GM12878 (cell line): ENCODE measurements around the gene MXD4. TPM values are rescaled to one million over a fixed set of nuclear protein-coding genes. Genes with fewer than 3 reads are reported as not detected.

ENCODE experiments used
- ATAC-seq: fragments of 200-7000 bp; cut with Tn5 transposase; 3 replicates; pipeline ENCODE4 v1.9.1; 2020; ENCODE audit warnings: mild to moderate bottlenecking, moderate library complexity
- BruUV-seq: library from RNA; stranded (reverse); fragments of 400-500 nt; replicated peaks from 2 replicates; lab custom pipeline; 2021; lab: Mats Ljungman, UMichigan
- CTCF ChIA-PET: fragments of 300-600 bp; sonication (Branson Sonifier 250); formaldehyde crosslinking; extraction: SDS; loops from one replicate; lab custom pipeline; 2021; ENCODE audit warnings: inconsistent platforms; lab: Yijun Ruan, JAX
- POLR2A ChIA-PET: fragments of 350-600 bp; formaldehyde crosslinking; extraction: SDS; loops from one replicate; lab custom pipeline; 2021; ENCODE audit warnings: inconsistent platforms; lab: Charles Lee
- RAD21 ChIA-PET: fragments of 300-600 bp; sonication (Branson Sonifier 250); formaldehyde crosslinking; loops from one replicate; lab custom pipeline; 2023; ENCODE audit warnings: antibody characterized with exemption; ENCODE audit not compliant: unreplicated experiment; lab: Charles Lee
- SMC1A ChIA-PET: fragments of 300-600 bp; sonication (Branson Sonifier 250); formaldehyde crosslinking; loops from one replicate; lab custom pipeline; 2023; ENCODE audit not compliant: unreplicated experiment, uncharacterized antibody; lab: Charles Lee
- DNase-seq: peaks from one replicate; pipeline ENCODE4 v3.0.0-alpha.2; 2011; ENCODE audit warnings: low read depth, low spot score
- FAIRE-seq: peaks from 3 replicates; lab custom pipeline; 2011; peaks lifted over from hg19 to GRCh38; lab: Jason Lieb, UNC
- H2AFZ ChIP-seq: 2 replicates; pipeline ENCODE4 v1.6.0; 2011; ENCODE audit warnings: low read depth, low read length, control low read depth; ENCODE audit not compliant: control insufficient read depth
- H3K27ac ChIP-seq: 2 replicates; pipeline ENCODE4 v1.5.1; 2011; ENCODE audit warnings: control low read depth; ENCODE audit not compliant: control insufficient read depth, insufficient read depth
- H3K27me3 ChIP-seq, 2 experiments: replicated peaks in 1 of 2; 2 replicates each; pipeline versions ENCODE4 v1.6.0 to v1.6.1; 2011; ENCODE audit warnings: low read length in 1 of 2; ENCODE audit not compliant: control insufficient read depth in 2 of 2, insufficient read depth in 2 of 2
- H3K36me3 ChIP-seq, 2 experiments: 2 replicates each; pipeline ENCODE4 v1.5.1; 2011; ENCODE audit warnings: low read length in 1 of 2; ENCODE audit not compliant: control insufficient read depth in 2 of 2, insufficient read depth in 2 of 2
- H3K4me1 ChIP-seq: 2 replicates; pipeline ENCODE4 v1.6.1; 2011; ENCODE audit warnings: mild to moderate bottlenecking, low read length, moderate library complexity, mixed read lengths; ENCODE audit not compliant: control insufficient read depth, insufficient read depth
- H3K4me2 ChIP-seq: 2 replicates; pipeline ENCODE4 v1.6.0; 2011; ENCODE audit warnings: control low read depth; ENCODE audit not compliant: control insufficient read depth, insufficient read depth
- H3K4me3 ChIP-seq: fragments of 200-600 bp; sonication (generic); 2 replicates; pipeline ENCODE4 v1.5.1; 2016
- H3K79me2 ChIP-seq: 2 replicates; pipeline ENCODE4 v1.6.0; 2011; ENCODE audit warnings: low read length; ENCODE audit not compliant: control insufficient read depth, insufficient read depth
- H3K9ac ChIP-seq: 2 replicates; pipeline ENCODE4 v1.8.0; 2011; ENCODE audit warnings: low read length, control low read depth, mixed read lengths; ENCODE audit not compliant: control insufficient read depth, insufficient read depth
- H3K9me3 ChIP-seq: replicated peaks from 3 replicates; pipeline ENCODE4 v1.5.1; 2011; ENCODE audit warnings: mild to moderate bottlenecking, low read length; ENCODE audit not compliant: control insufficient read depth, insufficient read depth
- H4K20me1 ChIP-seq: 2 replicates; pipeline ENCODE4 v1.6.0; 2011; ENCODE audit not compliant: control insufficient read depth, insufficient read depth
- BACH1 ChIP-seq: fragments of 450-650 bp; IDR thresholded peaks from 2 replicates; pipeline ENCODE4 v1.6.1; 2017; ENCODE audit warnings: mild to moderate bottlenecking, borderline replicate concordance
- CREB1 ChIP-seq: IDR thresholded peaks from 2 replicates; pipeline ENCODE4 v1.6.1; 2012; ENCODE audit warnings: low read depth, mild to moderate bottlenecking, inconsistent platforms
- E2F8 ChIP-seq: fragments of 450-650 bp; IDR thresholded peaks from 2 replicates; pipeline ENCODE4 v1.6.1; 2018; ENCODE audit warnings: mild to moderate bottlenecking, low read depth, moderate library complexity; ENCODE audit not compliant: partially characterized antibody
- HDGF ChIP-seq: fragments of 450-650 bp; IDR thresholded peaks from 2 replicates; pipeline ENCODE4 v1.6.1; 2016; ENCODE audit warnings: antibody characterized with exemption
- IRF3 ChIP-seq: fragments of 450-650 bp; IDR thresholded peaks from 2 replicates; pipeline ENCODE4 v1.6.1; 2014; ENCODE audit warnings: mild to moderate bottlenecking
- NFIC ChIP-seq: IDR thresholded peaks from 2 replicates; pipeline ENCODE4 v1.6.1; 2012; ENCODE audit warnings: low read depth, mild to moderate bottlenecking, inconsistent platforms, low read length, moderate library complexity
- POLR2A ChIP-seq: IDR thresholded peaks from 2 replicates; pipeline ENCODE4 v1.6.1; 2011; ENCODE audit warnings: low read depth, mild to moderate bottlenecking, low read length
- PRDM15 ChIP-seq: fragments of 450-650 bp; formaldehyde crosslinking; IDR thresholded peaks from 2 replicates; pipeline ENCODE4 v1.4.0; 2020; ENCODE audit warnings: mild to moderate bottlenecking, moderate library complexity
- SMAD5 ChIP-seq: IDR thresholded peaks from 2 replicates; pipeline ENCODE4 v1.6.1; 2016; ENCODE audit warnings: antibody characterized with exemption, low read depth
- SRF ChIP-seq, 2 experiments: IDR thresholded peaks; 2 replicates each; pipeline ENCODE4 v1.6.1; 2011; ENCODE audit warnings: low read depth in 2 of 2, low read length in 2 of 2, mild to moderate bottlenecking in 1 of 2, moderate library complexity in 1 of 2
- TCF3 ChIP-seq: IDR thresholded peaks from 2 replicates; pipeline ENCODE4 v1.6.1; 2012; ENCODE audit warnings: low read depth, mild to moderate bottlenecking, low read length, borderline replicate concordance; ENCODE audit not compliant: insufficient read depth
- TCF7 ChIP-seq: IDR thresholded peaks from 2 replicates; pipeline ENCODE4 v1.6.1; 2014; ENCODE audit warnings: antibody characterized with exemption, borderline replicate concordance
- ZNF274 ChIP-seq: IDR thresholded peaks from one replicate; pipeline ENCODE4 v1.8.0; 2011; ENCODE audit not compliant: insufficient read length, insufficient read depth
- ZNF622 ChIP-seq: fragments of 450-650 bp; IDR thresholded peaks from 2 replicates; pipeline ENCODE4 v1.6.1; 2017; ENCODE audit warnings: mild to moderate bottlenecking, inconsistent platforms
- WGBS: methylation state at CpG from one replicate; pipeline ENCODE4 v1.1.6; 2016; ENCODE audit warnings: low lambda C conversion rate; ENCODE audit not compliant: insufficient replicate concordance, insufficient coverage; ENCODE audit errors: missing lambda C conversion rate; 5-methylcytosine and 5-hydroxymethylcytosine counted together
- in situ Hi-C: fragments of 300-500 bp; cut with MboI; formaldehyde crosslinking; loops from 9 replicates; pipeline ENCODE4 v1.14.3; 2018; ENCODE audit warnings: mixed read lengths
- intact Hi-C: fragments of 100-400 bp; cut with micrococcal nuclease; formaldehyde crosslinking; loops from one replicate; pipeline ENCODE4 v1.14.2; 2022; ENCODE audit not compliant: unreplicated experiment
- polyA plus RNA-seq, 11 experiments: library from polyadenylated mRNA; depleted of rRNA in 4 of 11; unstranded in 6 of 11; stranded (reverse) in 5 of 11; fragments of >200 nt; fragmentation: Nextera tagmentation in 4 of 11; fragmentation: Illumina TruSeq in 1 of 11; extraction: Ambion mirVana in 4 of 11; extraction: Trizol in 1 of 11; gene quantifications; 1 replicate in 1 of 11; 2 replicates in 10 of 11; pipeline versions ENCODE4 v1.2.1 to v1.2.3, GENCODE V29; 2011 to 2016; ENCODE audit warnings: inconsistent platforms in 2 of 11, missing spikeins in 2 of 11, low read depth in 1 of 11
- total RNA-seq, 4 experiments: library from RNA; depleted of rRNA in 3 of 4; stranded (reverse); fragments of >200 nt in 3 of 4; fragmentation: Illumina TruSeq in 1 of 4; extraction: Trizol in 1 of 4; gene quantifications; 2 replicates each; pipeline versions ENCODE4 v1.2.1 to v1.2.3, GENCODE V29; 2013 to 2021
- TF ChIP-seq, protein P1 (sequence below): fragments of 450-650 bp; IDR thresholded peaks from 2 replicates; pipeline ENCODE4 v1.6.1; 2016; ENCODE audit warnings: mild to moderate bottlenecking

The MXD4 gene
- total and polyA plus RNA-seq, 10 of the 15 experiments (the other 5 are each of a cell fraction or from before 2014, with no cell fraction given) = 0.21 to 25.6 (median 5.2) TPM

DNA sequence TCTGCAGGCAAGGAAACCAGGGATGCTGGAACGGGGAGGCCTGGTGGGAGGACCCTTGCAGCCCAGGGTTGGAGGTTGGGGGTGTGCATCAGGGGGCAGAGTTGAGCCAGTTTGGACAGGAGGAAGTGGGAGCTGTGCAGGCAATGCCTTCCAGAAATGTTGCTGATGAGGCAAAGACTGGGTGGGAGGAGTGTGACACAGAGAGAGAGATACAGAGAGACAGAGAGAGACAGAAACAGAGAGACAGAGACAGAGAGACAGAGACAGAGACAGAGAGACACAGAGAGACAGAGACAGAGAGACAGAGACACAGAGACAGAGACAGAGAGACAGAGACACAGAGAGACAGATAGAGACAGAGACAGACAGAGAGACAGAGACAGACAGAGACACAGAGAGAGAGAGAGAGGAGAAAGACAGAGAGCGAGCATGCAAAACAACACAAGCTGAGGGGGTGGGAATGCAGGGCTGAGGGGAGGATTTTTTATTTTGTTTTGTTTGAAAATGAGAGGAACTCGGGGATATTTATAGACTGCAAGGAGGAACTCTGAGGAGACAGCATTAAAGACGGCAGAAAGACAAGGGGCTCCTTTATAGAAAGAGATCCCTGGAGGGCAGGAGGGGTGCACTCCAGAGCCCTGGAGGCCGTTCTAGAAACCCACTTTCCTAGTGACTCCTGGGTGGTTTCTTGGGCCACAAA lies 18.1 kb downstream of the MXD4 start:
- CTCF ChIA-PET = interaction anchor here (0.8 to 1.2 kb wide), 4 partner anchors 18 to 198 kb away, joined by 3 to 5 read pairs (median 4); partner anchors contain the start of gene MXD4
- TF ChIP-seq ZNF622 (no peak), SMAD5 (no peak), E2F8 (no peak), POLR2A (no peak), TCF7 (no peak), BACH1 (no peak), TCF3 (no peak), SRF (IDR thresholded peaks at IDR 0.05; ENCODE audit: low read depth in 2 of 2, low read length in 2 of 2) (no peak), ZNF274 (no peak), HDGF (peak; percentile 81; the same call in 1 of the 2 replicates), IRF3 (no peak), NFIC (no peak), PRDM15 (CRISPR knock-in tag) (no peak), CREB1 (no peak)
- TF ChIP-seq, protein P1, sequence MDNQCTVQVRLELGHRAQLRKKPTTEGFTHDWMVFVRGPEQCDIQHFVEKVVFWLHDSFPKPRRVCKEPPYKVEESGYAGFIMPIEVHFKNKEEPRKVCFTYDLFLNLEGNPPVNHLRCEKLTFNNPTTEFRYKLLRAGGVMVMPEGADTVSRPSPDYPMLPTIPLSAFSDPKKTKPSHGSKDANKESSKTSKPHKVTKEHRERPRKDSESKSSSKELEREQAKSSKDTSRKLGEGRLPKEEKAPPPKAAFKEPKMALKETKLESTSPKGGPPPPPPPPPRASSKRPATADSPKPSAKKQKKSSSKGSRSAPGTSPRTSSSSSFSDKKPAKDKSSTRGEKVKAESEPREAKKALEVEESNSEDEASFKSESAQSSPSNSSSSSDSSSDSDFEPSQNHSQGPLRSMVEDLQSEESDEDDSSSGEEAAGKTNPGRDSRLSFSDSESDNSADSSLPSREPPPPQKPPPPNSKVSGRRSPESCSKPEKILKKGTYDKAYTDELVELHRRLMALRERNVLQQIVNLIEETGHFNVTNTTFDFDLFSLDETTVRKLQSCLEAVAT = peak; percentile 60; the same call in 1 of the 2 replicates

More for the DNA sequence above, 18.1 kb downstream of the MXD4 start:
- ChIA-PET RAD21 (interaction anchor here (1.7 kb wide), 1 partner anchor 169 kb away, joined by 4 read pairs; no protein-coding TSS in a partner anchor), SMC1A (interaction anchor here (0.9 to 1.0 kb wide), 2 partner anchors 20 to 193 kb away, joined by 3 read pairs; no protein-coding TSS in a partner anchor), POLR2A (interaction anchor here (0.5 to 1.5 kb wide), 3 partner anchors 11 to 401 kb away, joined by 3 read pairs; no protein-coding TSS in a partner anchor)
- no peak for FAIRE-seq
- Histone ChIP-seq H3K36me3 (no peaks in the 10 kb centered on the region), H3K79me2 (peaks cover 30% of the 10 kb centered on the region), H3K27ac (no peak overlapping the region), H3K9me3 (no peaks in the 10 kb centered on the region), H3K9ac (no peak overlapping the region), H3K27me3 (no peaks in the 10 kb centered on the region), H3K4me1 (peaks cover 6% of the 10 kb centered on the region; the same call in 1 of the 2 replicates), H3K4me3 (no peak overlapping the region), H2AFZ (no peak overlapping the region), H3K4me2 (no peak overlapping the region), H4K20me1 (no peaks in the 10 kb centered on the region)
- intact Hi-C loops = loop anchor here (5.0 kb wide), 3 partner anchors 168 to 223 kb away; partner anchors contain the start of gene RNF4
- ATAC-seq = no peak
- in situ Hi-C loops = no loop called here
- BruUV-seq = no TSS peak
- no peak for DNase-seq
- 32% methylated on average over 5 of the region's 5 CpGs for WGBS
